Breast epithelium (tissue), 4 donors: ENCODE results near the gene LAMP2. TPM values are rescaled to one million over a fixed set of nuclear protein-coding genes. Genes with fewer than 3 reads are reported as not detected.

Experiments used
- DNase-seq, 2 donors: peaks; one replicate each; pipeline ENCODE4 v3.0.0-alpha.2; 2019; ENCODE audit warnings: low spot score in 2 of 2
- H3K27ac ChIP-seq, 2 donors: fragments of 200-600 bp; sonication (generic) in 1 of 2; one replicate each; pipeline ENCODE4 v1.5.1; 2016 to 2019; ENCODE audit warnings: mild to moderate bottlenecking in 1 of 2
- H3K27me3 ChIP-seq, 2 donors: fragments of 200-600 bp; sonication (generic) in 1 of 2; one replicate each; pipeline versions ENCODE4 v1.5.1 to v1.6.0; 2017 to 2019; ENCODE audit warnings: control low read depth in 1 of 2, mild to moderate bottlenecking in 1 of 2
- H3K36me3 ChIP-seq: fragments of 200-600 bp; one replicate; pipeline ENCODE4 v1.5.1; 2019
- H3K4me1 ChIP-seq, 2 donors: fragments of 200-600 bp; sonication (generic); one replicate each; pipeline ENCODE4 v1.5.1; 2016 to 2019; ENCODE audit warnings: control low read depth in 1 of 2
- H3K4me3 ChIP-seq, 3 donors: fragments of 200-600 bp; sonication (generic); 1 replicate in 2 of 3; 2 replicates in 1 of 3; pipeline ENCODE4 v1.5.1; 2016 to 2019; ENCODE audit warnings: mild to moderate bottlenecking in 3 of 3, moderate library complexity in 2 of 3
- H3K9me3 ChIP-seq, 2 donors: fragments of 200-600 bp; sonication (generic) in 1 of 2; one replicate each; pipeline ENCODE4 v1.5.1; 2016 to 2019; ENCODE audit warnings: control low read depth in 1 of 2
- POLR2A ChIP-seq: fragments of 450-650 bp; IDR thresholded peaks from one replicate; pipeline ENCODE4 v1.6.1; 2016; ENCODE audit warnings: antibody characterized with exemption, mild to moderate bottlenecking, moderate library complexity
- POLR2AphosphoS5 ChIP-seq, 3 donors: sonication (generic); formaldehyde crosslinking; IDR thresholded peaks; one replicate each; pipeline ENCODE4 v1.6.1; 2017; ENCODE audit warnings: antibody characterized with exemption in 3 of 3
- intact Hi-C: fragments of 100-400 bp; cut with DNase I; formaldehyde crosslinking; loops from one replicate; pipeline ENCODE4 v1.15.1; 2023; ENCODE audit warnings: low total_unique reads
- total RNA-seq, 3 donors: library from RNA; depleted of rRNA; stranded (reverse); fragments of >200 nt; gene quantifications; one replicate each; pipeline ENCODE4 v1.1.0, GENCODE V29; 2016
- TF ChIP-seq, protein P1 (sequence below), 3 donors: fragments of 450-650 bp; IDR thresholded peaks; one replicate each; pipeline ENCODE4 v1.5.1; 2016 to 2017; ENCODE audit warnings: antibody characterized with exemption in 3 of 3, mild to moderate bottlenecking in 3 of 3, moderate library complexity in 3 of 3

LAMP2 gene
- 100 to 1,000 TPM; 135 to 197 (median 135) TPM for total RNA-seq

DNA sequence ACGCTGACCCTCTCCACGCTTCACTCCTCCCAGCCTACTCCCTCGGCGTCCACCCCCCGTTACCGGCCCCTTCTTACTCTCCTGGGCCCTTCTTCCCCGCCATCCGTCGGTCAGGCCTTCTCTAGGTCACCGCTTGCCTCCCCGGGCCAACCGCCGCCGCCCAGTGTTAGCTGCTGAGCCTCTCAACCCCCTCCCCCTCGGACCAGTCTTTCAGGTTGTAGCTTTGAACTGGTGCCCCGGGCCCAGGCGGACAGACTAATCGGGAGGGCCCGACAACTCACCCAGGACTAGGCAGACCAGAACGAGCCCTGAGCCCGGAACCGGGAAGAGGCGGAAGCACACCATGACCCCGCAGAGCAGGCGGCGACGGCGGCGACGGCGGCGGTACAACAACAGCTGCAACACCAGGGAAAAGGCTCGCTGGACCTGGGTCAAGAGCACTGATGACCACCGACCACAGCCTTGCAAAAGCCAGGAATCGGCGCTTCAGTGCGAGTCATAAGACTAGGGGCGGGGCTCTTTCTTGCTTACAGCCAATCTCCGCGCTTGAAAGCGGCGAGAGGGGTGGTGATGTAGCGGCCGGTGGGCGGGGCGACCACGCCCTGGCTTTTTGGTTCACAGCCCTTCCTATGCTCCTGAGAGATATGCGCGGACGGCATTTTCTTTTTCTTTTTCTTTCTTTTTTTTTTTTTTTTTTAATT, at the start of gene LAMP2:
TSS of gene LAMP2 (minus strand) at position 472 of the 701 bp plus-strand sequence. CDS start at position 345, 127 bp downstream.
- H3K9me3 ChIP-seq: no peaks in the 10 kb centered on the region
- intact Hi-C loops: no loop called here
- peaks cover 0 to 8% of the 10 kb centered on the region in 2 donors for H3K27me3 ChIP-seq
- H3K36me3 ChIP-seq: no peaks in the 10 kb centered on the region
- TF ChIP-seq POLR2A: peak; percentile 63
- TF ChIP-seq, protein P1, sequence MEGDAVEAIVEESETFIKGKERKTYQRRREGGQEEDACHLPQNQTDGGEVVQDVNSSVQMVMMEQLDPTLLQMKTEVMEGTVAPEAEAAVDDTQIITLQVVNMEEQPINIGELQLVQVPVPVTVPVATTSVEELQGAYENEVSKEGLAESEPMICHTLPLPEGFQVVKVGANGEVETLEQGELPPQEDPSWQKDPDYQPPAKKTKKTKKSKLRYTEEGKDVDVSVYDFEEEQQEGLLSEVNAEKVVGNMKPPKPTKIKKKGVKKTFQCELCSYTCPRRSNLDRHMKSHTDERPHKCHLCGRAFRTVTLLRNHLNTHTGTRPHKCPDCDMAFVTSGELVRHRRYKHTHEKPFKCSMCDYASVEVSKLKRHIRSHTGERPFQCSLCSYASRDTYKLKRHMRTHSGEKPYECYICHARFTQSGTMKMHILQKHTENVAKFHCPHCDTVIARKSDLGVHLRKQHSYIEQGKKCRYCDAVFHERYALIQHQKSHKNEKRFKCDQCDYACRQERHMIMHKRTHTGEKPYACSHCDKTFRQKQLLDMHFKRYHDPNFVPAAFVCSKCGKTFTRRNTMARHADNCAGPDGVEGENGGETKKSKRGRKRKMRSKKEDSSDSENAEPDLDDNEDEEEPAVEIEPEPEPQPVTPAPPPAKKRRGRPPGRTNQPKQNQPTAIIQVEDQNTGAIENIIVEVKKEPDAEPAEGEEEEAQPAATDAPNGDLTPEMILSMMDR (IDR thresholded peaks at IDR 0.05): no peak
- peak; percentile 75 to 95 (median 88) for TF ChIP-seq POLR2AphosphoS5 (IDR thresholded peaks at IDR 0.05)
- peak; percentile 83 to 91 for DNase-seq
- H3K27ac ChIP-seq: peak within 1 kb of the TSS; percentile 94 to 97
- no peaks in the 10 kb centered on the region for H3K4me1 ChIP-seq
- H3K4me3 ChIP-seq: peak within 1 kb of the TSS; percentile 60 to 79 (median 67)

GRCh38 chrX:120517936-120518335, 48.8 kb upstream of the LAMP2 start:
- H3K4me3 ChIP-seq: no peak overlapping the region
- no peak overlapping the region for H3K27ac ChIP-seq
- DNase-seq: no peak
- H3K27me3 ChIP-seq: no peaks in the 10 kb centered on the region
- no peaks in the 10 kb centered on the region for H3K4me1 ChIP-seq
- H3K9me3 ChIP-seq: no peaks in the 10 kb centered on the region
- TF ChIP-seq POLR2A (no peak), POLR2AphosphoS5 (IDR thresholded peaks at IDR 0.05) (no peak)
- TF ChIP-seq, protein P1 (IDR thresholded peaks at IDR 0.05): no peak
- intact Hi-C loops: no loop called here
- H3K36me3 ChIP-seq: no peaks in the 10 kb centered on the region

- Histone ChIP-seq H3K4me1 (no peaks in the 10 kb centered on the region), H3K27me3 (peaks cover 0 to 5% of the 10 kb centered on the region in 2 donors), H3K4me3 (no peak overlapping the region), H3K27ac (no peak overlapping the region), H3K36me3 (no peaks in the 10 kb centered on the region), H3K9me3 (no peaks in the 10 kb centered on the region)
- TF ChIP-seq, protein P1 (IDR thresholded peaks at IDR 0.05): peak in 1 of 3 donors; percentile 11
- TF ChIP-seq POLR2AphosphoS5 (IDR thresholded peaks at IDR 0.05): no peak
- intact Hi-C loops: no loop called here
- DNase-seq: no peak
Observed at GRCh38 chrX:120514236-120514635, 45.1 kb upstream of the LAMP2 start.

DNA sequence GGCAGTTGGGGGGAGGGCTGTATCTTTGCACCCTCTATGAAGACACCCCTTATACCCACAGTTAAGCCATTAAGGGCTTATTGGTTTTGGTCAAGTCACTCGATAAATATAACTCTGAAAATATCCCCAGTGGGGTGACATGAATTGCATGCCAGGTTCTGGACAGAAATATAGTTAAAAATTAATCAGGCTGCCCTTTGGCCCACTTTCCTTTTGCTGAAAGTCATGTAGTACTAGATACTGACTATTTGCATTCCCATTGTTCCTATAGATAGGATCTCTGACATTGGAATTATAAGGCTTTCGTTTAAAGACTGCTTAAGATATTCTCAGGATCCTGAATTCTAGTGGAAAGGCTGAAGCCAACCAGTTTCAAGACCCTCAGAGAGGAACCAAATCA, 43.5 kb upstream of the LAMP2 start:
- peaks cover 0 to 5% of the 10 kb centered on the region in 2 donors for H3K27me3 ChIP-seq
- no peak overlapping the region for H3K27ac ChIP-seq
- H3K36me3 ChIP-seq: no peaks in the 10 kb centered on the region
- no peak for DNase-seq
- no peaks in the 10 kb centered on the region for H3K9me3 ChIP-seq
- no peak overlapping the region for H3K4me3 ChIP-seq
- intact Hi-C loops: no loop called here
- TF ChIP-seq POLR2A: no peak
- TF ChIP-seq, protein P1 (IDR thresholded peaks at IDR 0.05): no peak
- no peak for TF ChIP-seq POLR2AphosphoS5 (IDR thresholded peaks at IDR 0.05)
- no peaks in the 10 kb centered on the region for H3K4me1 ChIP-seq

- no peaks in the 10 kb centered on the region for H3K36me3 ChIP-seq
- H3K9me3 ChIP-seq: no peaks in the 10 kb centered on the region
- H3K4me3 ChIP-seq: no peak overlapping the region
- DNase-seq: no peak
- H3K27ac ChIP-seq: no peak overlapping the region
- TF ChIP-seq POLR2AphosphoS5 (IDR thresholded peaks at IDR 0.05): no peak
- TF ChIP-seq POLR2A: no peak
- TF ChIP-seq, protein P1 (IDR thresholded peaks at IDR 0.05): no peak
- peaks cover 0 to 5% of the 10 kb centered on the region in 2 donors for H3K27me3 ChIP-seq
- intact Hi-C loops: no loop called here
- no peaks in the 10 kb centered on the region for H3K4me1 ChIP-seq
Observed at GRCh38 chrX:120512222-120512621, 43.1 kb upstream of the LAMP2 start.
